ENCODE measurements around the gene DSN1. TPM values are rescaled to one million over a fixed set of nuclear protein-coding genes. Genes with fewer than 3 reads are reported as not detected.
"Not testable (repeated sequence)": the region's sequence is repeated elsewhere in the genome, so short reads cannot be mapped to it uniquely, and the experiment has no call there.

Gene DSN1
- total RNA-seq = 7.2 TPM

- intact Hi-C loops (cut with DNase I) = loop anchor here (5.0 kb wide), 1 partner anchor 89 kb away; a partner anchor contains a TSS
Observed at GRCh38 chr20:36773597-36774390, at the start of gene DSN1. Gene DSN1, minus strand, starts transcription at chr20:36773763. Its CDS starts 2,305 bp downstream, at chr20:36771458.

GRCh38 chr20:36823121-36823520, 49.6 kb upstream of the DSN1 start:
- intact Hi-C loops (cut with DNase I) = no loop called here
- no peak for DNase-seq (ENCODE audit: low spot score)
- ATAC-seq = no peak

More at GRCh38 chr20:36773597-36774390, at the start of gene DSN1:
- peak; percentile 100 for DNase-seq (ENCODE audit: low spot score)
- ATAC-seq = peak; percentile 98

DNA sequence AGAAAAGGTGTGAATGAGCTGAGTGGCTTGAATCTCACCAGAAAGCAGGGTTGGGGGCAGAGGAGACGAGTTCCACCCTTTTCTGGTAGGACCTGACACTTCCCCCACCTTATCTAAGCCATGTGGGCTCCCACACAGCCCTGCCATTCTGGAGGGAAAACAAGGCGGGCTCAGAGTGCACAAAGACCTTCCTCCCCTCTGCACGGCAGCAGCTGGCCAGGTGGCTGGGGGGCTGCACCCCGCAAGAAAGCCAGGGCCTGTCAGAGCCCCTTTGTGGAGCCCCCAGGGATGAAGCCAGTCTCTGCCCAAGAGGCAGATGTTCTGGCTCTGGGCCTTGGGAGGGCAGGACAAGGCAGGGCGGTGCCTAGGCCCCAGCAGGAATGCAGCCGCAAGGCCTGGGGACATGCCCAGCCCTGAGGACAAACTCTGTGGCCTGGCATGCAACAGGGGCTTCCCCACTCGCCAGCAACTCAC, 48.4 kb upstream of the DSN1 start:
- intact Hi-C loops (cut with DNase I) = no loop called here
- peak; percentile 27 for ATAC-seq
- DNase-seq (ENCODE audit: low spot score) = no peak

- intact Hi-C loops (cut with DNase I) = no loop called here
- no peak for ATAC-seq
- no peak for DNase-seq (ENCODE audit: low spot score)
Observed at GRCh38 chr20:36820928-36821327, 47.4 kb upstream of the DSN1 start.

- ATAC-seq = no peak
- DNase-seq (ENCODE audit: low spot score) = no peak
- intact Hi-C loops (cut with DNase I) = no loop called here
Observed at GRCh38 chr20:36820073-36820472, 46.5 kb upstream of the DSN1 start.

DNA sequence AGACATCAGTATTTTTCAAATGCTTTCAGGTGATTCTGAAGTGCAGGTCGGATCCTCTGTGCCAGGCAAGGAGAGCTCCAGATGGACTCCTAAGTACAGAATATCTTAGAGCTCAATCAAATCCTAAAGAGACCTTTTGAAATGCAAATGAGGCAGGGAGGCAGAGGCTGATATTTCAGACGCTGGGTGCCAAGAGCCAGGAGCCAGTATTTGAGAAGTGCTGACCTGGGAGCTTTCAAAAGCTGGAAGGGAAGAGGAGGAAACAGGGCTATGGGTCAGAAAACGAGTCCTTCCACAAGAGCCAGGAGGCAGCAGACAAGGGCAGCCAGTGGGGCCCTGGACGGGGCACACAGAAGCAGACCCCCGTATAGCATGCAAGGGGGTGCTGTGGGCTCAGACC, 46.1 kb upstream of the DSN1 start:
- intact Hi-C loops (cut with DNase I) = no loop called here
- DNase-seq (ENCODE audit: low spot score) (no peak), ATAC-seq (peak; percentile 47)

DNA sequence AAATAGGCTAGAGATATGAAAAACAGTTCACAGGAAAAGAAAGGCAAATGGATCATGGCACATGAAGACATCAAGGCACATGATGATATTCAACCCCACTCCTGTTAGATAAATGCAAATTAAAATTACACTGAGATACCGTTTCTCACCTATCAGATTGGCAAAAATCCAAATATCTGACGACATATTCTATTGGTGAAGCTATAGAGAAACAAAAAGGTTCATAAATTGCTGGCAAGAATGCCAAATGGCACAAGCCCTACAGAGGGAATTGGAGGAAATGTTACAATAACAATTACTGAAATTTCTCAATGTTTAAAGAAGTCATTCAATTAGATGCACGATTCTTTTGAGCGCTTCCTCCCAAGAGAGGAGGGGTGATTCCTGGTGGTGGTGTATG, 45.3 kb upstream of the DSN1 start:
- intact Hi-C loops (cut with DNase I) = no loop called here
- ATAC-seq (no peak), DNase-seq (ENCODE audit: low spot score) (no peak)

DNA sequence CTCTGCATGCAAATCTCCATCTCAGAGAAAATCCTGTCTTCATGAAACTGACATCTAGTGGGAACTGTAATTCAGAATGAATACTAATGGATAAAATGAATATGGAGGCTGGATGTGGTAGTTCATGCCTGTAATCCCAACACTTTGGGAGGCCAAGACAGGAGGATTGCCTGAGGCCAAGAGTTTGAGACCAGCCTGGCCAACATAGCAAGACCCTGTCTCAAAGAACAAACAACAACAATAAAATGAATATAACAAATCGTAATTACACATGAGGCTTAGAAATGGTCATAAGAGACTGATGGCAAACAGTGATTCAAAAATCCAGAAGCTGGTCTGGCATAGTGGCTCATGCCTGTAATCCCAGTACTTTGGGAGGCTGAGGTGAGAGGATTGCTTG, 44.6 kb upstream of the DSN1 start:
- ATAC-seq = no peak
- intact Hi-C loops (cut with DNase I) = no loop called here
- DNase-seq (ENCODE audit: low spot score) = no peak

- intact Hi-C loops (cut with DNase I) = no loop called here
- ATAC-seq = no peak
- DNase-seq (ENCODE audit: low spot score) = no peak
Observed at GRCh38 chr20:36817496-36817895, 43.9 kb upstream of the DSN1 start.

- intact Hi-C loops (cut with DNase I) = no loop called here
- ATAC-seq (no peak), DNase-seq (ENCODE audit: low spot score) (no peak)
Observed at GRCh38 chr20:36815454-36816091, 42.0 kb upstream of the DSN1 start.

GRCh38 chr20:36812594-36813463, 39.3 kb upstream of the DSN1 start:
- intact Hi-C loops (cut with DNase I) = no loop called here
- DNase-seq (ENCODE audit: low spot score) = no peak
- no peak for ATAC-seq

DNA sequence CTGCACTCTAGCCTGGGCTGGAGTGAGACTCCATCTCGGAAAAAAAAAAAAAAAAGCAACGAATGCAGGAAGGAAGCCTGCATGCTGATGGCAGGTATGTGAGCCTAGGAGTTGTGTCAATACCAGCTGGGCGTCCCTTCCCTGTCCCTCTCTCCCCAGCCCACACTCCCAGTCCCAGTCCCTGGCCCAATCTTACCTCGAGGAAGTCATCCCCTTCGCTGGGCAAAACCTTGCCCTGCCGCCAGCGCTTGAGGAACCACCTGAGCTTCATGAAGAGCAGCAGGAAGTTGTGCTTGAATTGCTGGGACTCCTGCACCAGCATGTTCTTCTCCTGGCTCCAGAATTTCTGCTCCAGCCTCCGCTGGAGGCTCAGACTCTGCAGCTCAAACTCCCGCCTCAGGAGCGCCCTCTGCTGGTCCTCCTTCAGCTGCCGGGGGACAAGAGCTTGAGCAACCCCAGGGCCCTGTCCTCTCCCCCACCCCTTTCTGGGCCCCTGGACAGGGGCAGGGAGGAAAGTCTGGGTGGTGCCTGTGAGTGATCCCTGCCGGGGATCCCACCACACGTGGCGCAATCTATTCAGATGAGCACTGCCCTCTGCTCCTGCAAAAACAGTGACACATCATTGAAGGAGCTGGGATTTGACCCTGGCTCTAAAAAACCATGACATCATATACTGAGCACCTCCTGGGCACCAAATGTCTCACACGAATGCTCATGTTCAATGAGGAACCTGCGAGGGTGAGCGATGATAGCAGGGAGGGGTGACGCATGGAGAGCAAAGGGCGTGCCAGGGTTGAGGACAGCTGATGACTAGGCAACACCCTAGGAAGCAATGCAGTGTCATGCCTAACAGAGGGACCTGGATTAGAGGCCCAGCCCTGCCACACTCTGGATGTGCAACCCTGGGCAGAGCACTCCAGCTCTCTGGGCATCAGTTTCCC, 35.0 kb upstream of the DSN1 start:
- intact Hi-C loops (cut with DNase I) = no loop called here
- DNase-seq (ENCODE audit: low spot score) (peak; percentile 80), ATAC-seq (peak; percentile 34)

DNA sequence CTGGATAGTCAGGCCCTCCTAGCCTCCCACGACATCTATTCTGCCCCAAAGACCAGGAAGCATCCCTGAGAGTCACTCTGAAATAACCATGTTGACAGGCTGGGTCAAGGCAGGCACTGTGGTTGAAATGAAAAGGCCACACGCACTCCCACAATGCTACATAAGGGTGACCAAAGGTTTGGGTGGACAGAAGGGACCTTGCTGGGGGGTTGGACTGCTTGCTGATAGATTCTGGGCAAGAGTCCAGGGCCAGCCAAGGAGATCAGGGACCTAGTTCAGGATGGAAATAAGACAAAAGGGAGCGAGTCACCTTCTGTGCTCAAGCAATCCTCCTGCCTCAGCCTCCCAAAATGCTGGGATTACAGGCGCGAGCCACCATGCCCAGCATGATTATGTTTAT, 32.5 kb upstream of the DSN1 start:
- no peak for DNase-seq (ENCODE audit: low spot score)
- ATAC-seq = no peak
- intact Hi-C loops (cut with DNase I) = no loop called here

DNA sequence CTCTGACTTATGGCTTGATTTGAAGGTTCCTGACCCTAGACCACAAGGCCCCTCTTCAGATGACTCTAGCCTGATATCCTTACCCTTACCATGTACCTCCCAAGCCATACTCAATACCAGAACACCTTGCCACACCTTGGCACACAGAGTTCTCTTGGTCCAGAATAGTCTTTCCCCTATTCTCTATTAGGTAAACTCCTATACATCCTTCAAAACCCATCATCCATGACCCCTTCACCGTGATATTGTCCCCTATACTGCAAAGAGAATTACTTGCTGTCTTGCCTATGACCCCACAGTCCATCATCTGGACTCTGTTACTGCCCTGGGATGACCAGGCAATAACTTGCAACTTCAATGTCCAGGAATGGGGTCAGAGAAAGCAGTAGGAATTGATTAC, 31.8 kb upstream of the DSN1 start:
- ATAC-seq = no peak
- no peak for DNase-seq (ENCODE audit: low spot score)
- intact Hi-C loops (cut with DNase I) = no loop called here

- DNase-seq (ENCODE audit: low spot score) (no peak), ATAC-seq (no peak)
- intact Hi-C loops (cut with DNase I) = no loop called here
Observed at GRCh38 chr20:36804425-36804824, 30.9 kb upstream of the DSN1 start.

DNA sequence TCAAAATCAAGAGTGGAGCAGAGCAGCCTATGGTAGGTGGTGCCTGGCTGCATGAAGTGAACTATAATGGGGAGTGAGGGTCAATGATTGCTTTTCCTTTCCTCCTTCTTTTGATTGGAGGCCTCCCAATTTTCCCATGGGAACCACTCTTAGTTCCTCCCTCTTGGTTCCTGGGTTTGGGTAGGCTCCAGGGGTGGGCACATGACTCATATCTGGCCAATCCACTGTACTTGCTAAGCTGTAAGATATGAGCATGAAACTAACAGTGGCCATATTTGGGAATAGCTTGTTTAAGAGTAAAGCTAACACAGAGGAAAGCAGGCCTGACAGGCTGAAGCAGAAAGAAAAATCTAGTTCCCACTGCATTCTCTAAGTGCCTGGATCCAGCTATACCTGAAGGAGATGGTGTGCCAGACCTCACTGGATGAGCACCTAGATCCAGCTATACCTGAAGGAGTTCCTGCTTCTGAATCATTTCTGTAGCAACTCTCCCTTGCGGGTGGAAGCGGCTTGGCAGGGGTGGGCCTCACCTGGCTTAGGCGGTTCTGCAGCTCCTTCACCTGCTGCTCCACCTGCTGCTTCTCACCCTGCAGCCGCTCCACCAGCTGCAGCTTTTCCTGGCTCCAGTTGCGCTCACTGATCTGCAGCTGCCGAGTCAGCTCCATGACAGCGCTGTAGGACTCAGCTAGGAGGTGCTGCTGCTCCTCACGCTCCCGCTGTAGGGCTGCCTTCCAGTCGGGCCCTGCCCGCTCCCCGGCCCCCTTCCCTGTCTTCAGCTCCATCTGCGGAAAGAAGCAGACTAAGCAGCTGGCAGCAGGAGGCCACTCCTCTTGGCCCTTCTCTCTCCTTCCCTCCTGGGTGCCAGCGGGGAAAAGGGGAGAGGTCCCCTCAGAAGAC, 29.0 kb upstream of the DSN1 start:
- no peak for DNase-seq (ENCODE audit: low spot score)
- ATAC-seq = no peak
- intact Hi-C loops (cut with DNase I) = no loop called here

DNA sequence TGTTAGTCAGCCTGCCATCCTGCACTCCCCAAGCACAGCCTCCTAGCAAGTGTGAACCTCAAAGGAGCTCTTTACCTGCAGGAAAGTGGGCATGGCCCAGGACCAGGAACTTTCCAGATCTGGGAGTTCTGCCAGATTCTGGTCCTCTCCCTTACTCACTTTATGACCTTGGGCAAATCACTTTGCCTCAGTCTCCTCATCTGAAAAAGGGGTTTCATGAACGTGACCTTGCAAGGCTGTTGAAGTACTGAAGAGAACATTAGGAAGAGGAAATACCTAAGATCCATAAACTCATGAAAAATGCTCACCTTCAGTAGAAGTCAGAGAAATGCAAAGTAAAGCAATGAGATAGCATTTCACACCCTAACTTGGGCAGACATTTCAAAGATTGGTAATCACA, 26.8 kb upstream of the DSN1 start:
- intact Hi-C loops (cut with DNase I) = no loop called here
- ATAC-seq (no peak), DNase-seq (ENCODE audit: low spot score) (no peak)

DNA sequence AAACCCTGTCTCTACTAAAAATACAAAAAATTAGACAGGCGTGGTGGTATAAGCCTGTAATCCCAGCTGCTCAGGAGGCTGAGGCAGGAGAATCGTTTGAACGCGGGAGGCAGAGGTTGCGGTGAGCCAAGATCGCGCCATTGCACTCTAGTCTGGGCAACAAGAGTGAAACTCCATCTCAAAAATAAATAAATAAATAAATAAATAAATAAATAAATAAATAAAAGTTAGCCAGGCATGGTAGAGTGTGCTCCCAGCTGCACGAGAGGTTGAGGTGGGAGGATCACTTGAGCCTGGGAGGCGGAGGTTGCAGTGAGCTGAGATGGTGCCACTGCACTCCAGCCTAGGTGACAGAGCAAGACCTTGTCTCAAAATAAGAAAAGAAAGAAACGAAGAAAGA, 25.8 kb upstream of the DSN1 start:
- DNase-seq (ENCODE audit: low spot score); ATAC-seq; intact Hi-C loops (cut with DNase I): not testable (repeated sequence)
